DMS114 treated with DMSO at 0.1 percent for 48 hours (cell line): Measurements from ENCODE around the gene GUCD1.
"Not testable (repeated sequence)": the region's sequence is repeated elsewhere in the genome, so short reads cannot be mapped to it uniquely, and the experiment has no call there.

Experiments used
- DNase-seq: peaks from one replicate; lab custom pipeline; 2025; ENCODE audit not compliant: unreplicated experiment; lab: John Stamatoyannopoulos, UW

GUCD1 gene

DNA sequence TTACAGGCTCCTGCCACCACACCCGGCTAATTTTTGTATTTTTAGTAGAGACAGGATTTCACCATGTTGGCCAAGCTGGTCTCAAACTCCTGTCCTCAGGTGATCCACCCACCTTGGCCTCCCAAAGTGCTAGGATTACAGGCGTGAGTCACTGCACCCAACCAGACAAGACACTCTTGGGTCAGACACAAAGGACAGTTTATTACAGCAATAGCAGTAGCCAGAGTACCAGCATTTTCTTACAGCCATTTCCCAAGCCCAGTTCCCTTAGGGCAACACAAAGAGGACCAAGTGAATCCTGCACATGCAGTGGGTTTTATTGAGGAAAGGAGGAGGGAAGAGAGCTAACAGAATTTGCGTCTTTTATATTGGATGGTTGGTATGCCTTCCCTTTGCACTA lies 24.0 kb downstream of the GUCD1 start:
- DNase-seq: not testable (repeated sequence)

DNA sequence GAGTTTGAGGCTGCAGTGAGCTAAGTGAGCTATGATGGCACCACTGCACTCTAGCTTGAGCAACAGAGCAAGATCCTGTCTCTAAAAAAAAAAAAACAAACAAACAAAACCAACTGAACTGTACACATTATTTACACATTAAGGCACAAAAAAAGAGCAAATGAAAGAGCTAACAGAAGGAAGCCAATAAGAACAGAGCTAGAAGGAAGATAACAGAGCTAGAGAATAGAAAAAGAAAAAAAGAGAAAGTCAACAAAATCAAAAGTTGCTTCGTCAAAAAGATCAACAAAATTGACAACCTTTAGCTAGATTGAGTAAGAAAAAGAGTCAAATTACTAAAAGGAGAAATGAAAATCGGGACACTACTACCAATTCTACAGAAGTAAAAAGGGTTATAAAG lies 25.0 kb downstream of the GUCD1 start:
- no peak for DNase-seq

DNA sequence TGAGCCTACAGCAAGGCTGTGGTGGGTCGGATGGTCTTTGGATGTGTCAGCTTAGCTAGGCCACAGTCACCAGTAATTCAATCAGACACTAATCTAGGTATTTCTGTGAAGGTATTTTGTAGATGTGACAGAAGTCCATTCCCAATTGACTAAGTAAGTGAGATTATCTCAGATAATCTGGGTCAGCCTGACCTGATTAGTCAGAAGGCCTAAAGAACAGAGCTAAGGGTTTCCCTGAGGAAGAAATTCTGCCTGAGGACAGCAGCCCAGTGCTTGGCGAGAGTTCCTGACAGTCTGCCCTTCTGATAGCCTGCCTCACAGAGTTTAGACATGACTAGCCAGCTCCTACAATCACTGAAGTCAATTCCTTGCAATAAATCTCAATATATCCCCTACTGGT lies 28.7 kb downstream of the GUCD1 start:
- DNase-seq: no peak

DNA sequence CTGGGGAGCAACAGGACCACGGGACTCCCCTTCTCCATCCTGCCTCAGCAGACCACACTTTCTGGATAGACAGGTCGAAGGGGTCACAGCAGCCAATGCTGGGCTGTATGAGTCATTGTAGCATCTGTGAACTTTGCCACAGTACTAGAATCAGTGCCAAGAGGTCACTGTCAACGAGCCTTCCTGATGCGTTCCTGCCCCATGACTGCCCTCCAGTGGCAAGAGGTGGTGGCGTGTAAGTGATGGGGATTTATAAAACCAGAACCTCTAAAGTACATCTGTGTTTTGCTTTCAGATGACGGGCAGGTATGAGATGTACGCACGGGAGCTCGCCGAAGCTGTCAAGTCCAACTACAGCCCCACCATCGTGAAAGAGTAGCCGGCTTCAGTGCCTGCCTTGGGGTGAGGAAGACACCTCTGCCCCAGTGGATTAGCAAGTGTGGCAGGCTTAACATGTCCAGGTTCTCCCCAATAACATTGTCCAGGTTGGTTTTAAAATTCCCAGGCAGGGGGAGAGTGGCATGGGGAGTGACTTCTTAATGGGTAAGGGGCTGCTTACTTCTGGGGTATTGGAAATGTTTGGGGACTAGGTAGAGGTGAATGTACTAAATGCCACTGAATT lies 29.4 kb downstream of the GUCD1 start:
- peak; percentile 16 for DNase-seq

DNA sequence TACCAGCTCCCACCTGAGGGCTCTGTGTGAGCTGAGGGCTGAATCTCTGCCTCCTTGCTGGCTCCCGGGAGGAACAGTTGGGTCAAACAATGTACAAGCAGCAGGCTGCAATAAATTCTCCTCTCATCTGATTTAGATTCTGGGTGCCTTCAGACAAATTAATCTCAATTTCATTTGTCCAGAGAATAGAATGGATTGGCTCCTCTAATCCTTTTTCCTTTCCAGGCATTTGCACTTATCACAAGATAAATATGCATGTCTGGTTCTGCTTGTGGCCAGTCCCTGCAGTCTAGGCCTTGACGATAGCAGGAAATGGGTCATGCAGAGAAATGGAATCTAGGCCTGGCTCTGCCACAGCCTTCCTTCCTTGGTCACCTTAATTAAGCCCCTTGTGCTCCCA lies 31.1 kb downstream of the GUCD1 start:
- DNase-seq: no peak

DNA sequence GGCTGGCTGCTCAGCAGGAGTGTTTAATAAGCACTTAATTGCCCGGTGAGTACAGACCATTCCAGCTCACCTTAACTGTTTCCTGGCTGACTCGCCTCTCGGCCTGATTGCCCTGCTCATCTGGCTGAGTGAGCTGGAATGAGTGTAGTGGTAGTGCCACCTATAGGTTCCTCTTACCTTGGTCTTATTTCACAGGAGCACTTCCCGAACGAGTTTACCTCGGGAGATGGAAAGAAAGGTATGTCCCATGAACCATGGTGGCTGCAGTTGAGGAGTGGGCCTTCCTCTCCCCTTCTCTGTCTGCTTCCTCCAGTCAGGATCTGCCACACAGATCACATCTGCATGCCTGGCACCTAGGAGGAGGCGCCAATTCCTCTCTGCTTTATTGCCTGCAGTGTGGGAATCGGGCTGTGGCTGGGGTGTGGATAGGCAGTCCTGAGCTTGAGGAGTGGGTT lies 33.1 kb downstream of the GUCD1 start:
- no peak for DNase-seq

DNA sequence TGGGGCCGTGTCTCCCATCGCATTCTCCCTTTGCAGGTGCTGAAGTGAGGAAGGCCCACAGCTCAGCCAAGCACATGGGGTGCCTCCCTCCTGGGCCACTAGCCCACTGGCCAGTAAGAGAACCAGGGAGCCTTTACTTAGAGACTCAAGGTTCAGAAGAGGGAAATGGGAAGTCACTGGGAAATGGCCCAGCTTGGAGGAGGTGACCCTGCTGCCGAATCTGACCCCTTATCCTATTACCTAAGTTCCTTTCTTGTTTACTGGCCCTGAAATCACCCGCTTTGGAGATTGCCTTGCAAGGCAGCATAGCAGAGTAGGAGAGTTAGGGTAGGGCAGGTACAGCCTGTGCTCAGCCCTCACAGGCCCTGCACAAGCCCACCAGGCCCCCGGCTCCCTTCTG lies 35.4 kb downstream of the GUCD1 start:
- DNase-seq: no peak

DNA sequence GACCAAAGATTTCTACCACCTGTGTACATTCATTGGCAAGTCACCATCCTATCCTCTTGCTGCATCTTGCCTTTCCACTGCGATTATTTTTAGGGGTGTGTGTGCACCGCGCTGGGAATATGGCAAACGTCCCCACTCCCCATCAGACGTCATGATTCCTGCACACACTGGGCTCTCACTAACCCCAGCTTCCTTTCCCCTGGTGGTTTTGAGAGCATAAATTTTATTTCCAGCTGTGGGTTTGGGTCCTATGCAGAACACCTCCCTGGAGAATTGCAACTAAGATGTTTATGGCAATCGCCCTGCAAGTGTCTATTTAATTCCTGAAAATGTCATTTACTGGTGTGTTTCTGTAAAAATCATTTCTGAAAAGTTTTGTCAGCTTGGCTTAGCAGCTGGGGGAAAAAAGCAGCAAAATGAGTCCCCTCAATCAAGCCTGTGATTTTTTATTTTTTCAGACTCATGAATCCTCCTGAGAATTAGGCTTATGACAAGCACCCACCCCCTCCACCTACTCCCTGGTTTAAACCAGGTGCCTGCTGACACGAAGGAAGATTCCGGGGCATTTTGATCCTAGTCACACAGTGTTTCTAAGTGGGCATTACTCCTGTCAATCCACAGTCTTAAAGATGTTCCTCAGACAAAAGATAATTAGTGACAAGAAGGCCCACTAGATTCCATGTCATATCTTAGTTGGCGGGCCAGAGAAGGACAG lies 36.0 kb downstream of the GUCD1 start:
- no peak for DNase-seq

DNA sequence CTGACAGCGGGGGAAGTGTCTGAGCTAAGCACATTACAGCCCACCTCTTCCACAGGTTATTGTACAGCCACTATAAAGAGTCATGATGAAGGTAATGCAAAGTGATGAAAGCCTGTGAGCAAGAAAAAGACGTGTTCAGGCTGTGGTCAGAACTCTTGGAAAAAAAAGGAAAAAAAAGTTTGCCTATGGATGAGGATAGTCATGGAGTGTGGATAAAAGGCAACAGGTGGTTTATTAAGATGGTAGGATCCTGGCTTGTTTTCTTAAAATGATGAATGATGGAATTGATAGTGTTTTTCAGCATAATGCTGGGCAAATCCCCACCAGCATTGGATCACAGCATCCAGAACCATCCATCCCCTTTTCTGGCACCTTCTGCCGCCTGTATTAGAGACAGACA lies 36.7 kb downstream of the GUCD1 start:
- no peak for DNase-seq

DNA sequence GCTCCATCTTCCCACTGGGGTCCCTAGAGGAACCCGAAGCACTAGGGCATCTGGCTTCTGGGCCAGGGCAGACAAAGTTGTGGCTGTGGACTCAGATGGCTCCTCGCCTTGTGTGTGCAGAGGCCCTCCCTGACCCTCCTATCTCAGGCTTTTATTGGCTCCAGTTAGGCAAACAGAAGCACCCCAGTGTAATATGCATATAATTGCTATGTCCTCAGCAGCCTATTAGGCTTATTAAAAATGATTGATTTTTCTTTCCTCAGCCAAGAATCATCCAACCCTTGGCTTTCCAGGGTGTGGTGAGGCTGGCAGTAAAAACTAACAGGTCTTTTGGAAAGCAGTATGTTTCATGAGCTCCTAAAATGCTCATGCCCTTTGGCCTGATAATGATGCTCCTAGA lies 37.5 kb downstream of the GUCD1 start:
- no peak for DNase-seq

DNA sequence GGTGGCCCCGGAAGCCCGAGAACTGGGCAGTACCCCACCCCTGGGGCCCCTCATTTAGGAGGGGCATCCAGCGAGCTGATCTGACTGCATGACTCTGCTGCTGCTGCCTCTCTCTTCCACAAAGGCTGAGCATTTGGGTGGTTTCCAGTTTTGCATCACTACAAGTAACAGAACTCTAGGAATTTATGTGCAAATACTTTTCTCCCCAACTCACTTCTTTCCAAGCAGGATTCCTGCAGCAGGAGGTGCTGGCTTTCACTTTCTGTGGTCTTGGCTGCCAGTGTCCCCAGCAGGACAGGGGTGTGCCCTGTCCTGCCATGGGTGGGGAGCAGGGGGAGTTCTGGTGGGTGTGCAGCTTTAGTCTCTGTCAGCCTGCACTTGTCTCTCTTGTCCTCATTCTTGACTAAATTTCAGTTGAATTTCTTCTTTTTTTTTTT lies 38.6 kb downstream of the GUCD1 start:
- no peak for DNase-seq

DNA sequence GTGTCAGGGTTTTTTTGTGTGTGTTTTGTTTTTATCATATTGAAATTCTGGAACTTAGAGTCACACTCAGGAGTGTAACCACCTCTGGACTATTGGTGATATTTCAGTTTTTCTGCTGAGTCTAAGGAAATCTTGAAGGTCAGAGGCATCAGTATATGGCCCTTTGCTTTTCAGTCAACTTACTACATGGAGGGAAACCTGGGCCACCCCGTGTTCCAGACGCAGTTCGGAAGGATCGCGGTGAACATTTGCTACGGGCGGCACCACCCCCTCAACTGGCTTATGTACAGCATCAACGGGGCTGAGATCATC lies 40.0 kb downstream of the GUCD1 start:
- DNase-seq: no peak

DNA sequence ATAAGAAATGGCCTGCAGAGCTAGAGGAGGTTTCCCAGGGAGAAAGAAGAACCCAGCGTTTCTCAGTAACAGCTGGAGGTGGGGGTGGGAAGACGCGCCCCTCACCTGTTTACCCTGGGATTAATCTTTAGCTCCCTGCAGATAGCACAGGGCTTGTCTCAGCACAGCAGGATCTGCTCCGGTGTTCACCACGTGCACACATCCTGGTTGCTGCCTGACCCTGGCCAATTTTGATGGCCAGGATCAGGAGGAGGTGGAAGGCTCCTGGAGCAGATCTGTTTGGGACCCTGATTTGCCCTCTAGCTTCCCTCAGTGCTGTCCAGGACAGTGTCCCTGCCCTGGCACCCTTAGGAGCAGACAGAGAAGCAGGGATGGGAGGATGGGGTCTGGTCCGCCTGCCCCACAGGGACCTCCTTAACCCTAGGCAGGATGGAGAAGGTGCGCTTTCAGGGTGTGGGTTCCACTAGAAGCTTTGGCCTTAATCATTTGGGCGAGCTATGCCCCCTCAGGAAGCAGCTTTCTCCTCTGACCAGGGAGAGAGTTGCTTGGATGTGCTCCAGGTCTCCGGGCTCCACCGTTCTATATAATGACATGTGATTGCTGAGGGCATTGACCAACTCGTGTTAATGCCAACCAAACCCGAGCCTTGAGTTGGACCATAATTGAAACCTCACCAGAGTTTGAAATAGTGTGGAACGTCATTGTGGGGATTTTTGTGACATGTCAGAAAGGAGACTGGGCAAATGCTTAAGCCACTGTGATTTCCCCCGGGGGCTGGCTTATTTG lies 40.5 kb downstream of the GUCD1 start:
- DNase-seq: no peak

DNA sequence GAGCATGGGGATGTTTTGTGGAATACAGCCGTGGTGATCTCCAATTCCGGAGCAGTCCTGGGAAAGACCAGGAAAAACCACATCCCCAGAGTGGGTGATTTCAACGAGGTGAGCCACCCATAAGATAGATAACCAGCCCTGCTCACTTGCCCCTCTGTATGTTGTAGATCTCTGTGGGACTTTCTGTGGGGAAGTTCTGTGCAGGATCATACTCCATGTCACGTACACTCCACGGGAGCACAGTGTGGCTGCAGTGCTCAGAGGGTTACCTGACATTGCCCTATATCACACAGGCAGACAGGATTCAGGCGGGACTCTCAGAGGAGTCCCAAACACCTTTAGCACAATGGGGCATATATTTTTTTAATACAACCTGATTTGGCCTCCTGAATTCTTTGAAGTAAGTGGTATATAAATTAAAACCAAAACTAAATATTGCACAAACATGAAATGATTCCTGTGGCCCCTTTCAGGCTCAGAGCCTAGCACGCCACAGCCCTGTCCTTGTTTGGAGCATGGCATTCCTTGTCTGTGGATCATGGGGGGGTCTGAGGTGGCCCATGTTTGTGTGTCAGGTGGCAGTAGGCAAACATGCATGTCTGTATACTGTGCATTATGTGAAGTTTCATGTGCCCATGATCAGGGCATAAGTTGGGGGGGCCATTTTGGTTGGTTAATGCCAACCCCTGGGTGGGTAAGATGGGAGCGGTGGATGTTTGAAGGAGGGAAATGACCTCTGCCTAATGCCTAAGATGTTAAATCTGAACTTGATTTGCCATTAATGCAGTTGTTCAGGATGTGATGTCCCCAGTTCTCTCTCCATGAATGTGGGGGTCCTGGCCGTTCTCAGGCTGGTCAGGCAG lies 41.3 kb downstream of the GUCD1 start:
- DNase-seq: no peak

DNA sequence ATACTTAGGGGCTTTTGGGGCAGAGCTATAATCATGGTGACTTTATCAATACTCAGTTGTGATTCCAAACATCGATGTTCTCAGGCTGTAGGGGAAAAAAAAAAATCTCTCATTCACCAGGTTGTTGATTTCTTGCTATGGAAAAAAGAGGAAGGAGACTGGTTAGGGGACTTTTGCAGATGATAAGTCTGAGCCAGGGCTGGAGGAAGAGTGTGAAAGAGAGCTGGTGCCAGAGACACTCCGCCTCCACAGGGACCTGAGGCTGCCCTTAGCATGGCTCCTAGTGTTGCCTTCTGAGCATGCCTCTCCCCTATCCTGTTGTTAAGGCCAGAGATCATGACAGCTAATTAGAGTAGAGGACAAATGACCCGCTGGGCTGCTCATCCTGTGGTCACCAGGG lies 42.9 kb downstream of the GUCD1 start:
- no peak for DNase-seq

DNA sequence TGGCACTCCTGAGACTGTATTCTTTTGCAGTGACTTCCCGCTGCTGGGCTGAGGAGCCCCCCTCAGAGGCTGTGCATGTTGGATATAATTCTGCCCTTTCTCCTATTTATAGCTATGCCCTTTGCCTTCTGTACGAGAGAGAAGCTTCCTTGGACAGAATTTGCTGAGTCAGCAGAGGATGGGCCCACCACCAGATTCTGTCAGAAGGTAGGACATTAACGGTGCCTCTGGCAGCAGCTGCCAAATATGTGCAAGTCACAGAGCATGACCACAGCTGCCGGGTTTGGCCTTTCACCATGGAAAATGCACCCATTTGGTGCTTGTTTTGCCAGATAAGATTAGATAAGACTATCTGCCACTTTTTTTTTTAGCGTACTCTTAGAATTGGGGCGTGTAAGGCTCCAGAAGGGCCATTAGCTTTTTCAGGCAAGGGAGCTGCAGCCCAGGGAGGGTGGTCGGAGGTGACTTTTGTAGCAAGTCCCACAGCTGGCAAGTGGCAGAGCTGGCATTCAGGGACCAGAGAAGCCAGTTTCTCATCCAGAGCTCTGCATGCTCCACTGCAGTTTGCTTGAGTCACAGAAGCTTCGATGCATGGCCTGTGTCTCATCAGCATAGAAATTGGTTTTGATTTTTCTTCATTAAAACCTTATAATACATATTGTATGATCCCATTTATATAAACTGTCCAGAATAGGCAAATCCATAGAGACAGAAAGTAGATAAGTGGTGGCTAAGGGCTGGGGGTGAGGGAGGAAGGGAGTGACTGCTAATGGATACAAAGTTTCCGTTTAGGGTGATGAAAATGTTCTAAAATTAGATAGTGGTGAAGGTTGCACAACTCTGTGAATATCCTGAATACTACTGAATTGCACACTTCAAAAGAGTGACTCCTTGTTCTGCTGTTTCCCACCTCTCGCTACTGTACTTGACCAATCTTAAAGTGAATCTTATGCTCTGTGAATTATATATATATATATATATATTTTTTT lies 44.0 kb downstream of the GUCD1 start:
- no peak for DNase-seq

DNA sequence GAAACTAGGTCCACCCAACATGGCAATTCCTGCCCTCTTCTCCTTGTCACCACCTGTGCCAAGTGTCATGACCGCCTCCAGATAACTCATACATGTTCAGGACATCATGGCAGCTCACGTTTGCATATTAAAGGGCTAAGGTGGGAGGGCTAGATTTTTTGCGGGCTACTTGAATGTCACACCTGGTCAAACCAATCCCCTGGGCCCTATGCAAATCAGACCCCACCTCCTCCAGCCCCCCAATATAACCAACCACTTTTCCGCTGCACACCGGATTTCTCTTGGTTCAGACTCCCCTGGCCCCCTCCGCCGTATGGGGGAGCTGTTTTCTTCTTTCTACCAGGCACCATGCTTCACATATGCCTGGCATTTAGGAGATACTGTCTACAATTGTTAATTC lies 47.2 kb downstream of the GUCD1 start:
- no peak for DNase-seq

DNA sequence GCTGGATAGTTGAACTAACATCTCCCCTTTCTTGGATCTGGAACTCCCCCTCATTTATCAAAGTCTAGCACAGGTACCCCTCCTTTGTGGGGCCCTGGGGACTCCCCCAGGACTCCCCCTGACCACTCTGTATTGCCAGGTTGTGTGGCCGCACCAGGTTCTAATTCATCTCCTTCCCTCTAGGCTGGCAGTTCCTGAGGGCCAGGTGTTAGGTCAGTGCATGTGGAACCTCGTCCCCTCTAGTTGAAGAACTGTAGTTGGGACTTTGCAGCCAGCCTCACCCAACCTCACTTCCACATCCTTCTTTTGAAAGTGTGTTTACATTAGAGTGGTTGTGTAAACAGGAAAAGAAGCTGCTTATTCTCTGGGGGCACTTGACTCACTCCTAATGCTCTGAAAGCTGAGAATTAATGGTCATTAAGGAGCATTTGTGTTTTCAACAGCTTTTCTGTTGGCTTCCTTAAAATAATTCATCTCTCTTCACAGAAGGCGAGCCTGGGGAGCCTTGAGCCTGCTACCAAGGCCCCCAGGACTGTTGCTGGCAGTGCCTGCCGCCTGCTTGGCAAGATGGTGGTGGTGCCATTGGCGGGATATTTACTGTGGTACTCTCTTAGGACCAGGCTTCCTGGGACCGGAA lies 48.0 kb downstream of the GUCD1 start:
- DNase-seq: no peak

DNA sequence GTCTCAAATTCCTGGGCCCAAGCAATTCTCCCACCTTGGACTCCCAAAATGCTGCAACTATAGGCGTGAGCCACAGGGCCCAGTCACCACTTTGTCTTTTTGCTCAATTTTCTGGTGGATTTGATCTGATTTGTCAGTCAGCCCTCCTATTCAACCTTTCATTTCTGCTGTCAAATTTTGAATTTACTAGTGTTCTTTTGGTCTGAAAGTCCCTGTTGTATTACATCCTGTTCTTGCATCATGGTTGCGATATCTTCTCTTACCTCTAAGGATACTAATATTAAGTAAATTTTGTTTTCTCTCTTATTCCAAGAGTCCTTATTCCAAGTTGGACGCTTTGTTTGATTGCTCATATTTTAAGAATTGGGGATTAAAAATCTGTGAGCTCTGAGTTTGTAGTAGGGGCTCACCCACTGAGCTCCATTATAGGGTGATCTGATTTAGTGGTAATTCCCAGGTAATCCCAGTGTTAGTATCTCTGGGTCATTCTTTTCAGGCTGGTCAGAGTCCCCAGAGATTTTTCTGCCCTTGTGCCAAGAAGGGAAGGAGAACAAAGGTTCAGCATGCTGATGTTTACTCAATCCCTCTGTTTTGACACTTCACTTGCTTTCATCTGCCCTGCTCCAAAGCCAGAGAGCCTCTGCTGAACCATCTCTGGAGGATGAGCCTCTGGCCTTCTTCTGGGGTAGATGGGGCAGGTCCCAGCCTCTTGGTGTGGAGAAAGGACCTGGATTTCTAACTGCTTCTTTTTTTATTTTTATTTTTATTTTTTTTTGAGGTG lies 49.8 kb downstream of the GUCD1 start:
- DNase-seq: no peak
